Measurements from ENCODE around the gene B3GAT3. TPM values are rescaled to one million over a fixed set of nuclear protein-coding genes. Genes with fewer than 3 reads are reported as not detected.

The B3GAT3 gene
- total RNA-seq, 1 experiment from 2014 or later: 51.2 TPM

DNA sequence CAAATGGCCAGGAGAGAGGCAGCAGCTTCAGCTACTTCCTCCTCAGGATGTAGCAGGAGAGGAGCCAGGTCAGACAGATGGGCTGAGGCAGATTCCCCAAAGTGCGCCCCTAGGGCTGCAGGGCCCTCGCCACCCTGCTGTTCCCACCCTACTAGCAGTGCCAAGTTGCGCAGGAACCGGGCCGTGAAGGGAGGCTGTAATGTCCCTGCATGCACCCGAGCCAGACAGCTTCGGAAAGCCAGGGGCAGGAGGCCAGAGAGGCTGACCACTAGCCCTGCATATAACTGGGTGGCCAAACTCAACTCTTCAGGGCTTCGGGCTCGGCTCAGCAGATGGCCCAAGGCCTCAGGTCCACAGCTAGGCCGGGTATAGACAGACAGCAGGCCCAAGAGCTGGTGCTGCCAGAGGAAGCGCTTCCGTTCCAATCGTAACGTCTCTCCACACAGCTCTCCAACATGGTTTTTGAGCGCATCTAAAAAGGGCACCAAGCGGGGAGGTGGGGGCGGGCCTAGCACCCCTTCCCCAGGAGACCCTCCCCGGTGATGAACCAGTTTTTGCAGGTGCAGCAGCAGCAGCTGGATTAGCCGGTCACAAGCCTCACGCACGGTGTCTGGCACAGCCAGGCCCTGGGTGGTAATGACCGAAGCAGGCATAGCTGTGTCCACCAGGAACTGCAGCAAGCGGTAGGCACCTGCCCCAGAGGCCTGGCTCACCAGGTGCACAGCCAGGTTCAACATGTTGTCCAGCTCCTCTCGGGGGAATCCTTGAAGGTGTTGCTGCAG is 26.6 kb upstream of the B3GAT3 start:
- H3K9me2 ChIP-seq (ENCODE audit: insufficient read depth): no peaks in the 10 kb centered on the region
- no peaks in the 10 kb centered on the region for H3K27me3 ChIP-seq (ENCODE audit: insufficient read depth, low read length)
- peaks cover 10 to 16% of the 10 kb centered on the region in 2 experiments; a peak in 3 of 4 replicates for H3K36me3 ChIP-seq (ENCODE audit: control insufficient read depth in 1 of 2, insufficient read depth in 2 of 2, low read length in 2 of 2)
- no peak overlapping the region for H3K4me3 ChIP-seq (replicated peaks in 1 of 2; ENCODE audit: low read depth in 1 of 2, low read length in 2 of 2)
- no peak overlapping the region for H3K4me2 ChIP-seq (ENCODE audit: low read length)
- H3K79me2 ChIP-seq (ENCODE audit: insufficient read depth, low read length): peaks cover 63% of the 10 kb centered on the region
- peaks cover 12 to 30% of the 10 kb centered on the region in 2 experiments for H3K4me1 ChIP-seq (ENCODE audit: control insufficient read depth in 1 of 2, insufficient read depth in 2 of 2, low read length in 2 of 2)
- H4K20me1 ChIP-seq (ENCODE audit: insufficient read depth): no peaks in the 10 kb centered on the region
- TF ChIP-seq EGR1 (IDR thresholded peaks at IDR 0.05; ENCODE audit: low read depth): no peak
- no peak for TF ChIP-seq ELF1 (IDR thresholded peaks at IDR 0.05; ENCODE audit: borderline replicate concordance, low read depth)
- TF ChIP-seq CEBPB (IDR thresholded peaks at IDR 0.05; ENCODE audit: low read depth): no peak
- TF ChIP-seq, protein P1, sequence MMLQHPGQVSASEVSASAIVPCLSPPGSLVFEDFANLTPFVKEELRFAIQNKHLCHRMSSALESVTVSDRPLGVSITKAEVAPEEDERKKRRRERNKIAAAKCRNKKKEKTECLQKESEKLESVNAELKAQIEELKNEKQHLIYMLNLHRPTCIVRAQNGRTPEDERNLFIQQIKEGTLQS (IDR thresholded peaks at IDR 0.05): no peak
- no peak for TF ChIP-seq POLR2A (IDR thresholded peaks at IDR 0.05; ENCODE audit: borderline replicate concordance, extremely low read depth, insufficient read depth, insufficient read length)
- no peak for TF ChIP-seq ZNF274 (IDR thresholded peaks at IDR 0.05; ENCODE audit: low read depth, low read length)
- no peak overlapping the region for H2AFZ ChIP-seq (ENCODE audit: low read depth, low read length, poor library complexity, severe bottlenecking)
- ChIA-PET RAD21 (ENCODE audit: low non-redundant PET in 1 of 2, low total read pairs in 2 of 2, uncharacterized antibody in 2 of 2, unreplicated experiment in 2 of 2) (no interaction called here), CTCF (interaction anchor here (1.6 kb wide), 1 partner anchor 224 kb away, joined by 4 read pairs; no protein-coding TSS in a partner anchor), POLR2A (interaction anchor here (0.8 to 14.1 kb wide), 2 partner anchors 17 to 193 kb away, joined by 3 to 195 read pairs; partner anchors contain the start of genes C11orf98 and CSKMT)
- BruUV-seq (replicated peaks): no TSS peak
- no peak overlapping the region for H3K9ac ChIP-seq (ENCODE audit: low read length)
- DNase-seq (ENCODE audit: low read depth, low spot score) (no peak), ATAC-seq (no peak)
- intact Hi-C loops (cut with micrococcal nuclease): loop anchor here (5.0 kb wide), 1 partner anchor 36 kb away; the partner anchor contains the start of genes EML3 and ROM1
- no peak overlapping the region; the same call in 1 of the 2 replicates for H3K27ac ChIP-seq (ENCODE audit: low read depth, low read length)
- H3K9me3 ChIP-seq (ENCODE audit: control insufficient read depth in 1 of 2, insufficient read depth in 1 of 2, low read depth in 1 of 2, low read length in 2 of 2): no peaks in the 10 kb centered on the region

GRCh38 chr11:62647609-62648005 is 25.8 kb upstream of the B3GAT3 start:
- RAD21 ChIA-PET (ENCODE audit: low non-redundant PET in 1 of 2, low total read pairs in 2 of 2, uncharacterized antibody in 2 of 2, unreplicated experiment in 2 of 2): no interaction called here
- peaks cover 10 to 21% of the 10 kb centered on the region in 2 experiments; a peak in 3 of 4 replicates for H3K36me3 ChIP-seq (ENCODE audit: control insufficient read depth in 1 of 2, insufficient read depth in 2 of 2, low read length in 2 of 2)
- no TSS peak for BruUV-seq (replicated peaks)
- H3K4me1 ChIP-seq (ENCODE audit: control insufficient read depth in 1 of 2, insufficient read depth in 2 of 2, low read length in 2 of 2): peaks cover 12 to 29% of the 10 kb centered on the region in 2 experiments
- CTCF ChIA-PET: interaction anchor here (1.6 kb wide), 1 partner anchor 223 kb away, joined by 4 read pairs; no protein-coding TSS in a partner anchor
- no peak overlapping the region for H2AFZ ChIP-seq (ENCODE audit: low read depth, low read length, poor library complexity, severe bottlenecking)
- no peak for DNase-seq (ENCODE audit: low read depth, low spot score)
- no peaks in the 10 kb centered on the region for H3K9me2 ChIP-seq (ENCODE audit: insufficient read depth)
- intact Hi-C loops (cut with micrococcal nuclease): loop anchor here (5.0 kb wide), 1 partner anchor 35 kb away; the partner anchor contains the start of genes EML3 and ROM1
- H3K9ac ChIP-seq (ENCODE audit: low read length): no peak overlapping the region
- POLR2A ChIA-PET: interaction anchor here (0.8 to 14.1 kb wide), 2 partner anchors 18 to 194 kb away, joined by 3 to 195 read pairs; partner anchors contain the start of genes C11orf98 and CSKMT
- H3K27ac ChIP-seq (ENCODE audit: low read depth, low read length): peak overlapping the region; percentile 41; the same call in 1 of the 2 replicates
- H3K4me2 ChIP-seq (ENCODE audit: low read length): no peak overlapping the region
- no peak for ATAC-seq
- no peaks in the 10 kb centered on the region for H3K9me3 ChIP-seq (ENCODE audit: control insufficient read depth in 1 of 2, insufficient read depth in 1 of 2, low read depth in 1 of 2, low read length in 2 of 2)
- no peaks in the 10 kb centered on the region for H3K27me3 ChIP-seq (ENCODE audit: insufficient read depth, low read length)
- no peak overlapping the region for H3K4me3 ChIP-seq (replicated peaks in 1 of 2; ENCODE audit: low read depth in 1 of 2, low read length in 2 of 2)
- H4K20me1 ChIP-seq (ENCODE audit: insufficient read depth): no peaks in the 10 kb centered on the region
- H3K79me2 ChIP-seq (ENCODE audit: insufficient read depth, low read length): peaks cover 65% of the 10 kb centered on the region
- TF ChIP-seq TCF7L2 (IDR thresholded peaks at IDR 0.05; ENCODE audit: borderline replicate concordance, extremely low read depth, insufficient read depth, insufficient read length) (no peak), SRF (IDR thresholded peaks at IDR 0.05; ENCODE audit: low read depth) (no peak), MAX (IDR thresholded peaks at IDR 0.05) (no peak), EZH2 (IDR thresholded peaks at IDR 0.05) (no peak), POLR2AphosphoS5 (IDR thresholded peaks at IDR 0.05; ENCODE audit: low read depth, low read length) (no peak), ELF1 (IDR thresholded peaks at IDR 0.05; ENCODE audit: borderline replicate concordance, low read depth) (no peak), EGR1 (IDR thresholded peaks at IDR 0.05; ENCODE audit: low read depth) (no peak), EZH2phosphoT487 (IDR thresholded peaks at IDR 0.05; ENCODE audit: borderline replicate concordance) (no peak), CBX3 (IDR thresholded peaks at IDR 0.05; ENCODE audit: low read depth) (no peak), SP1 (IDR thresholded peaks at IDR 0.05; ENCODE audit: low read depth) (no peak), FOSL1 (IDR thresholded peaks at IDR 0.05; ENCODE audit: low read depth) (no peak), POLR2A (IDR thresholded peaks at IDR 0.05; ENCODE audit: borderline replicate concordance, extremely low read depth, insufficient read depth, insufficient read length) (no peak), CTCF (IDR thresholded peaks at IDR 0.05 in 2 of 3, conservative IDR thresholded peaks at IDR 0.05 in 1 of 3; ENCODE audit: borderline replicate concordance in 1 of 3, insufficient read depth in 1 of 3, low read depth in 2 of 3, low read length in 2 of 3) (no peak), ZNF274 (IDR thresholded peaks at IDR 0.05; ENCODE audit: low read depth, low read length) (no peak)
- TF ChIP-seq, protein P1 (IDR thresholded peaks at IDR 0.05): no peak
